MCF 10A (cell line): ENCODE results near the gene NKX2-2. TPM values are rescaled to one million over a fixed set of nuclear protein-coding genes. Genes with fewer than 3 reads are reported as not detected.

Source experiments
- BruUV-seq: library from RNA; stranded (reverse); fragments of 400-500 nt; replicated peaks from 2 replicates; lab custom pipeline; 2021; lab: Mats Ljungman, UMichigan
- CTCF ChIA-PET: fragments of 300-600 bp; sonication (Branson Sonifier 250); formaldehyde crosslinking; extraction: SDS; loops from one replicate; lab custom pipeline; 2021; ENCODE audit warnings: antibody characterized with exemption, inconsistent platforms; lab: Yijun Ruan, JAX
- POLR2A ChIA-PET: fragments of 300-600, 350-650 bp; sonication (Branson Sonifier 250); formaldehyde crosslinking; extraction: SDS; loops from one replicate; lab custom pipeline; 2020; ENCODE audit warnings: antibody characterized with exemption, inconsistent platforms; lab: Yijun Ruan, JAX
- DNase-seq: peaks from one replicate; pipeline ENCODE4 v3.0.0-alpha.2; 2018; ENCODE audit not compliant: unreplicated experiment
- H3K27ac Mint-ChIP-seq: one replicate; pipeline ENCODE4 v1.8.0; 2022; ENCODE audit warnings: mild to moderate bottlenecking, low read depth, mixed read lengths; ENCODE audit not compliant: unreplicated experiment
- H3K27me3 Mint-ChIP-seq: one replicate; pipeline ENCODE4 v1.8.0; 2022; ENCODE audit warnings: mixed read lengths; ENCODE audit not compliant: insufficient read depth, unreplicated experiment
- H3K36me3 Mint-ChIP-seq: one replicate; pipeline ENCODE4 v1.8.0; 2022; ENCODE audit warnings: mild to moderate bottlenecking, moderate library complexity, mixed read lengths; ENCODE audit not compliant: insufficient read depth, unreplicated experiment
- H3K4me1 Mint-ChIP-seq: one replicate; pipeline ENCODE4 v1.8.0; 2022; ENCODE audit warnings: mixed read lengths; ENCODE audit not compliant: insufficient read depth, unreplicated experiment
- H3K4me3 Mint-ChIP-seq: one replicate; pipeline ENCODE4 v1.8.0; 2022; ENCODE audit warnings: mild to moderate bottlenecking, moderate library complexity, mixed read lengths; ENCODE audit not compliant: unreplicated experiment
- H3K9me3 Mint-ChIP-seq: one replicate; pipeline ENCODE4 v1.8.0; 2022; ENCODE audit warnings: mixed read lengths; ENCODE audit not compliant: unreplicated experiment
- intact Hi-C: fragments of 100-400 bp; cut with micrococcal nuclease; formaldehyde crosslinking; loops from 2 replicates; pipeline ENCODE4 v1.14.1; 2022
- total RNA-seq: library from RNA; stranded (reverse); gene quantifications from 2 replicates; pipeline ENCODE4 v1.2.3, GENCODE V29; 2022
- TF ChIP-seq, protein P1 (sequence below): fragments of 200-600 bp; IDR thresholded peaks from one replicate; pipeline ENCODE4 v1.8.0; 2022; ENCODE audit warnings: antibody characterized with exemption, mild to moderate bottlenecking; ENCODE audit not compliant: unreplicated experiment

NKX2-2 gene
- total RNA-seq, 1 experiment from 2014 or later, result not detected

DNA sequence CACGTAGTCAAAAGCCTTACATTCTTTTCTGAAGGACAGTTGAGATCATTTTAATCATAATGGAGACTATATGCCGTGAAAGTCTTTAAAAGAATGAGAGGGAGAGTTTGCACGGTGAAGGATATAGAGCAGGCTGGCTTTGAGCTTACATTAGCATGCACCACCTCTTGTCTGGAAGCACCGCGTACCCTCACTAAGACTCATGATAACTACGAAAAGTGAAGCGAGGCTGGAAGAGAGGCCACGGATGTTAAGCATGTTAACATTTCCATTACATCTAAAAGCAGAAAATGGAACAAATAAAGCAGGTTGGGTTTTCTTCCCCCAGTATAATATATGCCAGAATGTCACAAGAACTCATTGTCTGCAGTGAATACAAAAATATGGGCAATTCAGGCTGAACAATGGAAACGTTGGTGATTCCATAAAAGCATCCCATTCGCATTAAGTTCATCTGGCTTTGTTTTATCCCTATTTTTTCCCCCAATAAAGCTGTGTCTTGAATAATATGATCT is 40.6 kb upstream of the NKX2-2 start:
- BruUV-seq, result no TSS peak
- ChIA-PET CTCF (interaction anchor here (1.8 to 9.5 kb wide), 4 partner anchors 8 to 25 kb away, joined by 5 to 99 read pairs (median 8); no protein-coding TSS in a partner anchor), POLR2A (interaction anchor here (0.6 kb wide), 1 partner anchor 11 kb away, joined by 3 read pairs; no protein-coding TSS in a partner anchor)
- TF ChIP-seq, protein P1, sequence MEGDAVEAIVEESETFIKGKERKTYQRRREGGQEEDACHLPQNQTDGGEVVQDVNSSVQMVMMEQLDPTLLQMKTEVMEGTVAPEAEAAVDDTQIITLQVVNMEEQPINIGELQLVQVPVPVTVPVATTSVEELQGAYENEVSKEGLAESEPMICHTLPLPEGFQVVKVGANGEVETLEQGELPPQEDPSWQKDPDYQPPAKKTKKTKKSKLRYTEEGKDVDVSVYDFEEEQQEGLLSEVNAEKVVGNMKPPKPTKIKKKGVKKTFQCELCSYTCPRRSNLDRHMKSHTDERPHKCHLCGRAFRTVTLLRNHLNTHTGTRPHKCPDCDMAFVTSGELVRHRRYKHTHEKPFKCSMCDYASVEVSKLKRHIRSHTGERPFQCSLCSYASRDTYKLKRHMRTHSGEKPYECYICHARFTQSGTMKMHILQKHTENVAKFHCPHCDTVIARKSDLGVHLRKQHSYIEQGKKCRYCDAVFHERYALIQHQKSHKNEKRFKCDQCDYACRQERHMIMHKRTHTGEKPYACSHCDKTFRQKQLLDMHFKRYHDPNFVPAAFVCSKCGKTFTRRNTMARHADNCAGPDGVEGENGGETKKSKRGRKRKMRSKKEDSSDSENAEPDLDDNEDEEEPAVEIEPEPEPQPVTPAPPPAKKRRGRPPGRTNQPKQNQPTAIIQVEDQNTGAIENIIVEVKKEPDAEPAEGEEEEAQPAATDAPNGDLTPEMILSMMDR, result no peak
- Mint-ChIP-seq H3K36me3 (no peaks in the 10 kb centered on the region), H3K27me3 (peaks cover 14% of the 10 kb centered on the region), H3K4me1 (peaks cover 4% of the 10 kb centered on the region), H3K27ac (no peak overlapping the region), H3K9me3 (no peaks in the 10 kb centered on the region), H3K4me3 (no peak overlapping the region)
- intact Hi-C loops, result no loop called here
- no peak for DNase-seq

DNA sequence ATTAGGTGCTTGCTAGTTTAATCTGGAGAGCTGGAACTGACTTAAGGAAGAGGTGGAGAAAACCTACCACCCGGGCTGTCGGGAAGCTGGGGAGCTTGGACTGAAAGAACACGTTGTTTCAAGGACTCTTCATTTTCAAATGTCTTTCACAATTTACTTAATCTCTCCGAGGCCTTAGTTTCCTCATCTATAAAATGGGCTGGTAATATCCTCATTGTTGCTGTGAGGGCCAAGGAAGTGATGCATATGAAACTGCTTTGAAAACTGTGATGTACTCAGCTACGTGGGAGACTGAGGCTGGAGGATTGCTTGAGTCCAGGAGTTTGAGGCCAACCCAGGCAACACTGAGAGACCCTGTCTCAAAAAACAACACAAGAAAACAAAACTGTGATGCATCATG is 36.7 kb upstream of the NKX2-2 start:
- intact Hi-C loops, result no loop called here
- TF ChIP-seq, protein P1, result no peak
- BruUV-seq, result no TSS peak
- Mint-ChIP-seq H3K4me3 (no peak overlapping the region), H3K9me3 (no peaks in the 10 kb centered on the region), H3K27me3 (no peaks in the 10 kb centered on the region), H3K27ac (no peak overlapping the region), H3K4me1 (no peaks in the 10 kb centered on the region), H3K36me3 (no peaks in the 10 kb centered on the region)
- ChIA-PET POLR2A (interaction anchor here (1.1 kb wide), 1 partner anchor 19 kb away, joined by 3 read pairs; no protein-coding TSS in a partner anchor), CTCF (interaction anchor here (0.6 to 2.0 kb wide), 13 partner anchors 18 to 1691 kb away, joined by 3 to 10 read pairs (median 4); no protein-coding TSS in a partner anchor)
- DNase-seq, result no peak

DNA sequence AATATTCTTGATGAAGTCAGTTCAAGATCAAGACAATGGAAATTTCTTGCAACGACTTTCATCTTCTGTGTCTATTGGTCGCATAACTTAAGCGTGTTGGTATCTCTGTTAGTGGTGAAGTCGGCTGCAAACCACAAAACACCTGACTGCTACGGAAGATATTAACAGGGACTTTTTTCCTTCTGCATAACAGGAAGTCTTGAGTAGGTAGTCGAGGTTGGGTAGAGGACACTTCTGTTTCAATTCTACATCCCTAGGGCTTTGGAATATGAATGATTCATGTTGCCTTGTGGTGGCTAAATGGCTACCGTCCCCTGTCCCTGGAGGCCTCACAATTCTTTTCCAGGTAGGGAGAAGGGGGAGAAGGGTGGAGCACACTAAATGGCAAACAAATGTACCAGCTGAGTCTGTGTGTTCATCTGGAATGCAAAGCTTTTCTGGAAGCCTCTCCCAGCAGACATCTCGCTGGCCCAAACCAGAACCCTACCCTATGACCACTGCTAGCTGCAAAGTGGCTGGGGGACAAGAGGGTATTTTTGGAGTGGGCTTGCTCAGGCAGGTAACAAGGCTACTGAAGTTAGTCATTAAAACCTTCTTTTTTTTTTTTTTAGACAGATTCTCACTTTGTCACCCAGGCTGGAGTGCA is 34.6 kb upstream of the NKX2-2 start:
- no TSS peak for BruUV-seq
- H3K27ac Mint-ChIP-seq, result no peak overlapping the region
- H3K4me3 Mint-ChIP-seq, result no peak overlapping the region
- no peaks in the 10 kb centered on the region for H3K36me3 Mint-ChIP-seq
- ChIA-PET CTCF (interaction anchor here (0.7 to 3.8 kb wide), 4 partner anchors 12 to 1498 kb away, joined by 3 to 19 read pairs (median 4); no protein-coding TSS in a partner anchor), POLR2A (interaction anchor here (1.3 kb wide), 1 partner anchor 10 kb away, joined by 3 read pairs; no protein-coding TSS in a partner anchor)
- TF ChIP-seq, protein P1, result no peak
- no peaks in the 10 kb centered on the region for H3K9me3 Mint-ChIP-seq
- no peak for DNase-seq
- H3K27me3 Mint-ChIP-seq, result peaks cover 13% of the 10 kb centered on the region
- no peaks in the 10 kb centered on the region for H3K4me1 Mint-ChIP-seq
- intact Hi-C loops, result no loop called here

DNA sequence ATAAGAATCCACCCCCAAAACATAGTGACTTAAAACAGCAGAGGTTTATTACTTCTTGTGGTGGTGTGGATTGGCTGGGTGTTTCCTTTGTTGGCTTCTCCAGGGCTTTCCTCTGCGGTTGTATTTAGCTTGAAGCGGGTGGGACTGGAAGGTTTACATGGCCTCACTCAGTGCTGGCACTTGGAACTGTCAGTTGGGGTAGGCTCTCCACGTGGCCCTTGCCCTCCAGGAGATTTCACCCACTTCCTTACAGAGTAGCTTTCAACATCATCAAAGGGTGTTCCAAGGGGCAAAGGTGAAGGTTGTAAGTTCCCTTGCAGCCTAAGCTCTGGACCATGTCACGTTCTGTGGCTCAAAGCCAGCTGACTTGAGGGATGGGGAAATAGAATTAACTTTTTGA is 32.5 kb upstream of the NKX2-2 start:
- CTCF ChIA-PET, result interaction anchor here (0.5 to 4.1 kb wide), 8 partner anchors 9 to 709 kb away, joined by 3 to 20 read pairs (median 5); no protein-coding TSS in a partner anchor
- no TSS peak for BruUV-seq
- Mint-ChIP-seq H3K27me3 (peaks cover 13% of the 10 kb centered on the region), H3K9me3 (no peaks in the 10 kb centered on the region), H3K4me3 (no peak overlapping the region), H3K4me1 (no peaks in the 10 kb centered on the region), H3K27ac (no peak overlapping the region), H3K36me3 (no peaks in the 10 kb centered on the region)
- intact Hi-C loops, result no loop called here
- DNase-seq, result no peak
- POLR2A ChIA-PET, result no interaction called here
- TF ChIP-seq, protein P1, result no peak
